CD14-positive monocyte (primary cell): ENCODE measurements around the gene SH3RF3. TPM values are rescaled to one million over a fixed set of nuclear protein-coding genes. Genes with fewer than 3 reads are reported as not detected.

Experiments
- DNase-seq, 3 donors: peaks; one replicate each; pipeline ENCODE4 v3.0.0-alpha.2; 2011 to 2022
- H2AFZ ChIP-seq: 2 replicates; pipeline ENCODE4 v1.6.0; 2012; ENCODE audit warnings: mild to moderate bottlenecking, low read depth, low read length, inconsistent platforms; ENCODE audit not compliant: insufficient read depth, poor library complexity, severe bottlenecking
- H3K27ac ChIP-seq, 2 donors: 1 replicate in 1 of 2; 2 replicates in 1 of 2; pipeline ENCODE4 v1.5.1; 2012 to 2013; ENCODE audit warnings: low read length in 2 of 2, control low read depth in 1 of 2, inconsistent platforms in 1 of 2, low read depth in 1 of 2, mild to moderate bottlenecking in 1 of 2
- H3K27me3 ChIP-seq, 2 donors: one replicate each; pipeline versions ENCODE4 v1.6.0 to v1.6.1; 2011 to 2013; ENCODE audit warnings: low read length in 2 of 2; ENCODE audit not compliant: control insufficient read depth in 2 of 2, insufficient read depth in 2 of 2
- H3K36me3 ChIP-seq, 2 donors: replicated peaks in 1 of 2; 1 replicate in 1 of 2; 2 replicates in 1 of 2; pipeline versions ENCODE4 v1.5.1 to v1.6.1; 2012 to 2013; ENCODE audit warnings: low read length in 2 of 2, control low read depth in 1 of 2, inconsistent platforms in 1 of 2, mild to moderate bottlenecking in 1 of 2; ENCODE audit not compliant: insufficient read depth in 2 of 2, control insufficient read depth in 1 of 2
- H3K4me1 ChIP-seq, 2 donors: 1 replicate in 1 of 2; 2 replicates in 1 of 2; pipeline versions ENCODE4 v1.5.1 to v1.6.1; 2012 to 2013; ENCODE audit warnings: low read length in 2 of 2, control low read depth in 1 of 2, inconsistent platforms in 1 of 2, mild to moderate bottlenecking in 1 of 2, moderate library complexity in 1 of 2; ENCODE audit not compliant: insufficient read depth in 2 of 2, control insufficient read depth in 1 of 2
- H3K4me2 ChIP-seq: replicated peaks from 2 replicates; pipeline ENCODE3; 2012; ENCODE audit warnings: low read length, moderate library complexity, mild to moderate bottlenecking; ENCODE audit not compliant: poor library complexity, severe bottlenecking; ENCODE audit errors: extremely low read depth
- H3K4me3 ChIP-seq, 3 experiments: fragments of 200-600 bp in 1 of 3; sonication (generic) in 1 of 3; replicated peaks in 1 of 3; 1 replicate in 2 of 3; 2 replicates in 1 of 3; pipeline ENCODE4 v1.5.1; 2011 to 2013; ENCODE audit warnings: low read length in 3 of 3, mild to moderate bottlenecking in 3 of 3, control low read depth in 2 of 3, low read depth in 2 of 3, inconsistent platforms in 1 of 3, moderate library complexity in 1 of 3
- H3K79me2 ChIP-seq: 2 replicates; pipeline ENCODE4 v1.6.0; 2012; ENCODE audit warnings: mild to moderate bottlenecking, control low read depth, inconsistent platforms, low read length, moderate library complexity; ENCODE audit not compliant: insufficient read depth
- H3K9ac ChIP-seq: 2 replicates; pipeline ENCODE4 v1.6.0; 2017; ENCODE audit warnings: low read length, mild to moderate bottlenecking; ENCODE audit not compliant: insufficient read depth, poor library complexity, severe bottlenecking
- H3K9me3 ChIP-seq, 2 donors: replicated peaks in 1 of 2; 1 replicate in 1 of 2; 2 replicates in 1 of 2; pipeline versions ENCODE4 v1.5.1 to v1.6.1; 2012 to 2013; ENCODE audit warnings: low read length in 2 of 2, control low read depth in 1 of 2; ENCODE audit not compliant: control insufficient read depth in 1 of 2, insufficient read depth in 1 of 2
- H4K20me1 ChIP-seq: 2 replicates; pipeline ENCODE4 v1.6.0; 2012; ENCODE audit warnings: mild to moderate bottlenecking, low read length, control low read depth, moderate library complexity; ENCODE audit not compliant: insufficient read depth
- H3K27ac Mint-ChIP-seq, 7 donors: one replicate each; pipeline ENCODE4 v1.8.0; 2020; ENCODE audit warnings: mild to moderate bottlenecking in 7 of 7, mixed read lengths in 7 of 7, moderate library complexity in 6 of 7, inconsistent platforms in 2 of 7
- H3K27me3 Mint-ChIP-seq, 3 donors: one replicate each; pipeline ENCODE4 v1.8.0; 2021 to 2022; ENCODE audit warnings: low read depth in 3 of 3, mild to moderate bottlenecking in 3 of 3, mixed read lengths in 3 of 3, moderate library complexity in 3 of 3, inconsistent platforms in 1 of 3
- H3K36me3 Mint-ChIP-seq, 2 donors: one replicate each; pipeline ENCODE4 v1.8.0; 2020; ENCODE audit warnings: mixed read lengths in 2 of 2, inconsistent platforms in 1 of 2, mild to moderate bottlenecking in 1 of 2
- H3K4me1 Mint-ChIP-seq: one replicate; pipeline ENCODE4 v1.8.0; 2020; ENCODE audit warnings: mild to moderate bottlenecking, mixed read lengths
- H3K4me3 Mint-ChIP-seq, 2 donors: one replicate each; pipeline ENCODE4 v1.8.0; 2020; ENCODE audit warnings: mild to moderate bottlenecking in 2 of 2, mixed read lengths in 2 of 2, moderate library complexity in 1 of 2
- H3K9me3 Mint-ChIP-seq, 7 donors: one replicate each; pipeline ENCODE4 v1.8.0; 2020 to 2022; ENCODE audit warnings: mixed read lengths in 7 of 7, mild to moderate bottlenecking in 6 of 7, moderate library complexity in 6 of 7, inconsistent platforms in 2 of 7
- CTCF ChIP-seq: fragments of 200-600 bp; IDR thresholded peaks from one replicate; pipeline ENCODE4 v1.8.0; 2022; ENCODE audit warnings: antibody characterized with exemption, mild to moderate bottlenecking
- WGBS: methylation state at CpG from one replicate; pipeline ENCODE4 v1.1.5; 2013; ENCODE audit warnings: missing lambda C conversion rate; ENCODE audit not compliant: insufficient coverage; 5-methylcytosine and 5-hydroxymethylcytosine counted together
- intact Hi-C, 2 donors: fragments of 100-400 bp; cut with micrococcal nuclease; formaldehyde crosslinking; loops; one replicate each; pipeline versions ENCODE4 v1.15.0 to v1.15.1; 2023
- polyA plus RNA-seq, 3 donors: library from polyadenylated mRNA; depleted of rRNA in 1 of 3; unstranded in 2 of 3; stranded (reverse) in 1 of 3; fragments of 300-500 nt in 2 of 3; fragments of >200 nt in 1 of 3; fragmentation: Illumina TruSeq in 2 of 3; gene quantifications; 1 replicate in 2 of 3; 2 replicates in 1 of 3; pipeline ENCODE4 v1.2.3, GENCODE V29; 2012 to 2021

Gene SH3RF3
- polyA plus RNA-seq, 3 donors: 0.25 to 0.75 (median 0.34) TPM

DNA sequence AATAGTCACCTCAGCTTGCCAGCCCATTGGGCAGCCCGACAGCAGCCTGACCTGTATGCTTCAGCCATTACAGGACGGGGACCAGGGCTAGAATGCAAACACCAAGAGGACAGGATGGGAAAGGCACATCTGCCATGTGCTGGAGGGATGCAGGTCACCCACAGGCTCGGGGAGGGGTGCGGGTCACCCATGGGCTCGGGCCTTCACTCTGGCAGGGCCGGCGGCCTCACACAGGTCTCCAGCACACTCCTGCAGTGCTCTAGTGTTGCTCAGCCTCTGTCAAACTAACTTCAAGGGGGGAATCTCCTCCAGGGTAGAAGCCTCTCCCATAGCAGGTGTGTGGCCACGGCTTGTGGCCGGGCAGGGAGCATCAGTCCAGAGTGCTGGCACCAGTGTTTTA lies 262.2 kb downstream of the SH3RF3 start:
- H3K4me3 ChIP-seq: no peak overlapping the region
- Mint-ChIP-seq H3K27me3 (peaks cover 0 to 3% (median 0%) of the 10 kb centered on the region in 3 donors), H3K9me3 (no peaks in the 10 kb centered on the region), H3K36me3 (no peaks in the 10 kb centered on the region), H3K27ac (no peak overlapping the region), H3K4me1 (no peaks in the 10 kb centered on the region), H3K4me3 (no peak overlapping the region)
- H2AFZ ChIP-seq: no peak overlapping the region
- no peak overlapping the region for H3K9ac ChIP-seq
- no peaks in the 10 kb centered on the region for H3K4me1 ChIP-seq
- TF ChIP-seq CTCF: no peak
- H4K20me1 ChIP-seq: no peaks in the 10 kb centered on the region
- no peak for DNase-seq
- no peaks in the 10 kb centered on the region for H3K36me3 ChIP-seq
- intact Hi-C loops: no loop called here
- H3K27me3 ChIP-seq: no peaks in the 10 kb centered on the region
- H3K27ac ChIP-seq: no peak overlapping the region
- no peaks in the 10 kb centered on the region for H3K9me3 ChIP-seq
- no peaks in the 10 kb centered on the region for H3K79me2 ChIP-seq
- WGBS: 91% methylated on average over 7 of the region's 9 CpGs
- no peak overlapping the region for H3K4me2 ChIP-seq

GRCh38 chr2:109392140-109392539 lies 263.1 kb downstream of the SH3RF3 start:
- no peak overlapping the region for H3K27ac ChIP-seq
- no peaks in the 10 kb centered on the region for H3K36me3 ChIP-seq
- Mint-ChIP-seq H3K27ac (no peak overlapping the region), H3K27me3 (peaks cover 0 to 7% (median 0%) of the 10 kb centered on the region in 3 donors), H3K36me3 (no peaks in the 10 kb centered on the region), H3K4me3 (no peak overlapping the region), H3K4me1 (no peaks in the 10 kb centered on the region), H3K9me3 (no peaks in the 10 kb centered on the region)
- H3K79me2 ChIP-seq: no peaks in the 10 kb centered on the region
- no peak overlapping the region for H3K4me3 ChIP-seq
- no peaks in the 10 kb centered on the region for H3K9me3 ChIP-seq
- no peak overlapping the region for H3K4me2 ChIP-seq
- WGBS: 100% methylated on average over 2 of the region's 5 CpGs
- no peak overlapping the region for H3K9ac ChIP-seq
- no peak for DNase-seq
- H3K4me1 ChIP-seq: no peaks in the 10 kb centered on the region
- no peaks in the 10 kb centered on the region for H3K27me3 ChIP-seq
- no peak for TF ChIP-seq CTCF
- intact Hi-C loops: no loop called here
- no peak overlapping the region for H2AFZ ChIP-seq
- H4K20me1 ChIP-seq: no peaks in the 10 kb centered on the region
